K562 (cell line): Measurements from ENCODE around the gene MYOM3. TPM values are rescaled to one million over a fixed set of nuclear protein-coding genes. Genes with fewer than 3 reads are reported as not detected.

Experiments used
- ATAC-seq: fragments of 200-7000 bp; cut with Tn5 transposase; 3 replicates; pipeline ENCODE4 v1.9.1; 2020; ENCODE audit warnings: moderate library complexity
- BruUV-seq: library from RNA; stranded (reverse); fragments of 400-500 nt; replicated peaks from 2 replicates; lab custom pipeline; 2021; lab: Mats Ljungman, UMichigan
- CTCF ChIA-PET: fragments of 300-600 bp; formaldehyde crosslinking; extraction: SDS; loops from one replicate; lab custom pipeline; 2021; ENCODE audit warnings: low intra/inter-chr PET ratio; lab: Yijun Ruan, JAX
- POLR2A ChIA-PET: fragments of 300-600, 350-650 bp; sonication (Branson Sonifier 250); formaldehyde crosslinking; extraction: SDS; loops from one replicate; lab custom pipeline; 2021; ENCODE audit warnings: antibody characterized with exemption, inconsistent platforms; lab: Yijun Ruan, JAX
- DNase-seq, 4 experiments: peaks; one replicate each; pipeline versions ENCODE4 v3.0.0 to v3.0.0-alpha.2; 2011 to 2018; ENCODE audit warnings: low spot score in 3 of 4, mixed read lengths in 3 of 4; ENCODE audit errors: extremely low read depth in 1 of 4
- FAIRE-seq: peaks from 2 replicates; lab custom pipeline; 2011; peaks lifted over from hg19 to GRCh38; lab: Jason Lieb, UNC
- H2AFZ ChIP-seq: 2 replicates; pipeline ENCODE4 v1.6.0; 2011; ENCODE audit warnings: low read depth, low read length, control low read depth, inconsistent platforms
- H3K27ac ChIP-seq: fragments of 200-600 bp; 3 replicates; pipeline ENCODE4 v1.8.0; 2011; ENCODE audit warnings: low read depth, mild to moderate bottlenecking, control low read depth, inconsistent platforms, low read length, moderate library complexity, mixed read lengths; ENCODE audit errors: extremely low read depth
- H3K27me3 ChIP-seq, 2 experiments: fragments of 300-600 bp in 1 of 2; 2 replicates in 1 of 2; 3 replicates in 1 of 2; pipeline versions ENCODE4 v1.6.0 to v1.8.0; 2011; ENCODE audit warnings: inconsistent platforms in 2 of 2, low read length in 2 of 2, mild to moderate bottlenecking in 1 of 2, mixed read lengths in 1 of 2, moderate library complexity in 1 of 2; ENCODE audit not compliant: control insufficient read depth in 2 of 2, insufficient read depth in 2 of 2
- H3K36me3 ChIP-seq: fragments of 300-600 bp; 3 replicates; pipeline ENCODE4 v1.8.0; 2011; ENCODE audit warnings: mild to moderate bottlenecking, low read length, inconsistent platforms; ENCODE audit not compliant: control insufficient read depth, insufficient read depth
- H3K4me1 ChIP-seq, 2 experiments: fragments of 200-600 bp in 1 of 2; replicated peaks in 1 of 2; 2 replicates in 1 of 2; 3 replicates in 1 of 2; pipeline versions ENCODE4 v1.5.1 to v1.8.0; 2011; ENCODE audit warnings: inconsistent platforms in 2 of 2, low read length in 2 of 2, mild to moderate bottlenecking in 1 of 2, mixed read lengths in 1 of 2, moderate library complexity in 1 of 2; ENCODE audit not compliant: control insufficient read depth in 2 of 2, insufficient read depth in 2 of 2
- H3K4me2 ChIP-seq: 2 replicates; pipeline ENCODE4 v1.6.1; 2011; ENCODE audit warnings: low read length, control low read depth, inconsistent platforms, mixed read lengths; ENCODE audit not compliant: insufficient read depth
- H3K4me3 ChIP-seq: fragments of 200-600 bp; sonication (generic), shearing (Covaris generic); 2 replicates; pipeline ENCODE4 v1.5.1; 2016; ENCODE audit warnings: control low read depth, inconsistent platforms
- H3K79me2 ChIP-seq: fragments of 200-600 bp; 3 replicates; pipeline ENCODE4 v1.8.0; 2011; ENCODE audit warnings: low read length, inconsistent platforms; ENCODE audit not compliant: control insufficient read depth, insufficient read depth
- H3K9ac ChIP-seq, 2 experiments: 2 replicates each; pipeline versions ENCODE4 v1.6.0 to v1.6.1; 2011; ENCODE audit warnings: low read depth in 2 of 2, low read length in 2 of 2, control low read depth in 1 of 2, inconsistent platforms in 1 of 2, mild to moderate bottlenecking in 1 of 2, mixed read lengths in 1 of 2; ENCODE audit not compliant: insufficient read depth in 1 of 2
- H3K9me1 ChIP-seq: one replicate; pipeline ENCODE4 v1.6.0; 2011; ENCODE audit warnings: inconsistent platforms, mild to moderate bottlenecking, low read length, moderate library complexity; ENCODE audit not compliant: control insufficient read depth, insufficient read depth
- H3K9me3 ChIP-seq: replicated peaks from 2 replicates; pipeline ENCODE4 v1.5.1; 2011; ENCODE audit warnings: low read depth, low read length, inconsistent platforms; ENCODE audit not compliant: control insufficient read depth, insufficient read depth
- H4K20me1 ChIP-seq: replicated peaks from 2 replicates; pipeline ENCODE4 v1.6.1; 2011; ENCODE audit warnings: low read length, inconsistent platforms, mixed read lengths; ENCODE audit not compliant: control insufficient read depth, insufficient read depth
- NUFIP1 ChIP-seq: fragments of 450-650 bp; IDR thresholded peaks from 2 replicates; pipeline ENCODE4 v1.6.1; 2018; ENCODE audit not compliant: partially characterized antibody
- POLR2AphosphoS5 ChIP-seq: IDR thresholded peaks from 2 replicates; pipeline ENCODE4 v1.6.1; 2011; ENCODE audit warnings: mild to moderate bottlenecking, low read depth, low read length, moderate library complexity; ENCODE audit not compliant: control insufficient read depth, insufficient read depth
- WGBS: fragments of 100-300 bp; shearing (Covaris generic); methylation state at CpG from one replicate; pipeline ENCODE4 v1.1.6; 2016; ENCODE audit warnings: low coverage, mixed read lengths; ENCODE audit not compliant: insufficient coverage; ENCODE audit errors: missing lambda C conversion rate; 5-methylcytosine and 5-hydroxymethylcytosine counted together
- in situ Hi-C: fragments of 300-500 bp; cut with MboI; formaldehyde crosslinking; loops from 4 replicates; pipeline ENCODE4 v1.15.0; 2018; ENCODE audit warnings: inconsistent platforms, mixed read lengths
- intact Hi-C: fragments of 100-400 bp; cut with micrococcal nuclease; formaldehyde crosslinking; loops from 2 replicates; pipeline ENCODE4 v1.14.2; 2022
- polyA plus RNA-seq, 8 experiments: library from polyadenylated mRNA; depleted of rRNA in 4 of 8; stranded (reverse) in 5 of 8; unstranded in 3 of 8; fragments of >200 nt; fragmentation: Nextera tagmentation in 2 of 8; fragmentation: Illumina TruSeq in 1 of 8; extraction: Ambion mirVana in 2 of 8; extraction: Trizol in 1 of 8; gene quantifications; 2 replicates each; pipeline versions ENCODE4 v1.2.1 to v1.2.3, GENCODE V29; 2011 to 2014; ENCODE audit warnings: inconsistent platforms in 1 of 8, missing spikeins in 1 of 8
- total RNA-seq, 7 experiments: library from RNA; depleted of rRNA in 6 of 7; stranded (reverse); fragments of >200 nt in 6 of 7; fragmentation: Illumina TruSeq in 2 of 7; extraction: Trizol in 2 of 7; gene quantifications; 2 replicates each; pipeline versions ENCODE4 v1.2.1 to v1.2.3, GENCODE V29; 2011 to 2021; ENCODE audit warnings: low replicate concordance in 1 of 7
- TF ChIP-seq, protein P1 (sequence below): fragments of 450-650 bp; IDR thresholded peaks from 2 replicates; pipeline ENCODE4 v1.7.1; 2018; ENCODE audit warnings: mild to moderate bottlenecking, low read depth; ENCODE audit not compliant: partially characterized antibody

Gene MYOM3
- total and polyA plus RNA-seq, 9 of the 15 experiments (the other 6 are each of a cell fraction or from before 2014, with no cell fraction given): 0.01 TPM; not detected in 8

DNA sequence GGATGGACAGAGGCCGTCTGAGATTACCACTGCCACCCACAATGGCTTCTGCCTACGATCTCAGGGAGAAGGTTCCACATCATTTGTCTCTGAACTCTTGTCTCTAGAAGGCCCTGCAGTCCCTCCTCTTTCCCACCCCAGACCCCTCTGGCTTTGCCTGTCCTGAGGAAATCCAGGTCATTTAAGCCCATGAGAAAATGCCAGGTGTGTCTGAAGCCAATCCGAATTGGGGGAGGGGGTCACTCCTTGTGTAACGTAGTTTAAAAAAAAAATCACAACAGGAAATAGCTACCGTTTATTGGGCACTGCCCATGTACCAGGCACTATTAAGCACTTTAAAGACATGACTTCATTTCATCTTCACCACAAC is 7.5 kb upstream of the MYOM3 start:
- peaks cover 12% of the 10 kb centered on the region for H4K20me1 ChIP-seq
- H3K4me1 ChIP-seq: no peaks in the 10 kb centered on the region; a peak in 1 of 5 replicates
- 0% methylated on average over 5 of the region's 5 CpGs for WGBS
- H2AFZ ChIP-seq: no peak overlapping the region
- H3K79me2 ChIP-seq: no peaks in the 10 kb centered on the region
- no TSS peak for BruUV-seq
- H3K9me3 ChIP-seq: no peaks in the 10 kb centered on the region
- TF ChIP-seq, protein P1, sequence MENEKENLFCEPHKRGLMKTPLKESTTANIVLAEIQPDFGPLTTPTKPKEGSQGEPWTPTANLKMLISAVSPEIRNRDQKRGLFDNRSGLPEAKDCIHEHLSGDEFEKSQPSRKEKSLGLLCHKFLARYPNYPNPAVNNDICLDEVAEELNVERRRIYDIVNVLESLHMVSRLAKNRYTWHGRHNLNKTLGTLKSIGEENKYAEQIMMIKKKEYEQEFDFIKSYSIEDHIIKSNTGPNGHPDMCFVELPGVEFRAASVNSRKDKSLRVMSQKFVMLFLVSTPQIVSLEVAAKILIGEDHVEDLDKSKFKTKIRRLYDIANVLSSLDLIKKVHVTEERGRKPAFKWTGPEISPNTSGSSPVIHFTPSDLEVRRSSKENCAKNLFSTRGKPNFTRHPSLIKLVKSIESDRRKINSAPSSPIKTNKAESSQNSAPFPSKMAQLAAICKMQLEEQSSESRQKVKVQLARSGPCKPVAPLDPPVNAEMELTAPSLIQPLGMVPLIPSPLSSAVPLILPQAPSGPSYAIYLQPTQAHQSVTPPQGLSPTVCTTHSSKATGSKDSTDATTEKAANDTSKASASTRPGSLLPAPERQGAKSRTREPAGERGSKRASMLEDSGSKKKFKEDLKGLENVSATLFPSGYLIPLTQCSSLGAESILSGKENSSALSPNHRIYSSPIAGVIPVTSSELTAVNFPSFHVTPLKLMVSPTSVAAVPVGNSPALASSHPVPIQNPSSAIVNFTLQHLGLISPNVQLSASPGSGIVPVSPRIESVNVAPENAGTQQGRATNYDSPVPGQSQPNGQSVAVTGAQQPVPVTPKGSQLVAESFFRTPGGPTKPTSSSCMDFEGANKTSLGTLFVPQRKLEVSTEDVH: no peak
- TF ChIP-seq POLR2AphosphoS5: no peak
- no peak for TF ChIP-seq NUFIP1
- TF ChIP-seq, all 486 proteins: peak for 0
- intact Hi-C loops: no loop called here
- Histone ChIP-seq H3K27ac (no peak overlapping the region), H3K9ac (no peak overlapping the region), H3K9me1 (no peaks in the 10 kb centered on the region), H3K36me3 (no peaks in the 10 kb centered on the region), H3K27me3 (peaks cover 26 to 81% of the 10 kb centered on the region in 2 experiments), H3K4me3 (no peak overlapping the region), H3K4me2 (no peak overlapping the region)
- FAIRE-seq: no peak
- no peak for DNase-seq
- ChIA-PET POLR2A (interaction anchor here (0.8 to 1.5 kb wide), 3 partner anchors 8 to 30 kb away, joined by 3 to 4 read pairs (median 3); partner anchors contain the start of gene MYOM3), CTCF (no interaction called here)
- ATAC-seq: no peak
- in situ Hi-C loops: no loop called here
